SK-N-MC (cell line): ENCODE results near the gene ATE1.

Experiments used
- EZH2 ChIP-seq: fragments of 200-600 bp; sonication (generic); IDR thresholded peaks from one replicate; pipeline ENCODE4 v1.6.1; 2017; ENCODE audit warnings: antibody characterized with exemption
- POLR2AphosphoS5 ChIP-seq: IDR thresholded peaks from 2 replicates; pipeline ENCODE4 v1.6.1; 2012; ENCODE audit warnings: mild to moderate bottlenecking, low read depth, low read length, borderline replicate concordance

- TF ChIP-seq EZH2 (no peak), POLR2AphosphoS5 (no peak)
Measured at GRCh38 chr10:121845044-121845784, 82.6 kb downstream of the ATE1 start.
